Suprapubic skin (tissue), 3 donors: ENCODE data around the gene LRRC75A.

ENCODE experiments used
- EP300 ChIP-seq: sonication (generic); formaldehyde crosslinking; IDR thresholded peaks from one replicate; pipeline ENCODE4 v1.6.1; 2017; ENCODE audit warnings: antibody characterized with exemption
- POLR2A ChIP-seq, 2 donors: fragments of 450-650 bp; IDR thresholded peaks; one replicate each; pipeline ENCODE4 v1.6.1; 2017; ENCODE audit warnings: antibody characterized with exemption in 2 of 2, mild to moderate bottlenecking in 2 of 2, moderate library complexity in 2 of 2
- TF ChIP-seq, protein P1 (sequence below), 2 donors: fragments of 200-600 bp in 1 of 2; fragments of 450-650 bp in 1 of 2; sonication (generic) in 1 of 2; IDR thresholded peaks; one replicate each; pipeline ENCODE4 v1.5.1; 2016 to 2019; ENCODE audit warnings: antibody characterized with exemption in 2 of 2, mild to moderate bottlenecking in 1 of 2, moderate library complexity in 1 of 2

GRCh38 chr17:16495980-16496819 lies 4.2 kb upstream of the LRRC75A start:
- TF ChIP-seq, protein P1, sequence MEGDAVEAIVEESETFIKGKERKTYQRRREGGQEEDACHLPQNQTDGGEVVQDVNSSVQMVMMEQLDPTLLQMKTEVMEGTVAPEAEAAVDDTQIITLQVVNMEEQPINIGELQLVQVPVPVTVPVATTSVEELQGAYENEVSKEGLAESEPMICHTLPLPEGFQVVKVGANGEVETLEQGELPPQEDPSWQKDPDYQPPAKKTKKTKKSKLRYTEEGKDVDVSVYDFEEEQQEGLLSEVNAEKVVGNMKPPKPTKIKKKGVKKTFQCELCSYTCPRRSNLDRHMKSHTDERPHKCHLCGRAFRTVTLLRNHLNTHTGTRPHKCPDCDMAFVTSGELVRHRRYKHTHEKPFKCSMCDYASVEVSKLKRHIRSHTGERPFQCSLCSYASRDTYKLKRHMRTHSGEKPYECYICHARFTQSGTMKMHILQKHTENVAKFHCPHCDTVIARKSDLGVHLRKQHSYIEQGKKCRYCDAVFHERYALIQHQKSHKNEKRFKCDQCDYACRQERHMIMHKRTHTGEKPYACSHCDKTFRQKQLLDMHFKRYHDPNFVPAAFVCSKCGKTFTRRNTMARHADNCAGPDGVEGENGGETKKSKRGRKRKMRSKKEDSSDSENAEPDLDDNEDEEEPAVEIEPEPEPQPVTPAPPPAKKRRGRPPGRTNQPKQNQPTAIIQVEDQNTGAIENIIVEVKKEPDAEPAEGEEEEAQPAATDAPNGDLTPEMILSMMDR (IDR thresholded peaks at IDR 0.05), result no peak
- TF ChIP-seq POLR2A (IDR thresholded peaks at IDR 0.05), result no peak
- no peak for TF ChIP-seq EP300
